HG03439 (cell line): ENCODE measurements around the gene PFN3.

Experiments
- ATAC-seq: cut with Tn5 transposase; IDR thresholded peaks from one replicate; pipeline ENCODE4 v1.9.1; 2021; ENCODE audit warnings: mild to moderate bottlenecking, moderate library complexity; ENCODE audit not compliant: unreplicated experiment

Gene PFN3

GRCh38 chr5:177399997-177400868 lies at the start of gene PFN3:
Gene PFN3, minus strand, starts transcription at chr5:177400661. Its CDS starts 85 bp downstream, at chr5:177400576.
- ATAC-seq: no peak

GRCh38 chr5:177449140-177450061 lies 48.9 kb upstream of the PFN3 start:
- ATAC-seq: no peak

GRCh38 chr5:177448244-177448950 lies 47.9 kb upstream of the PFN3 start:
- no peak for ATAC-seq

- no peak for ATAC-seq
These were observed 47.3 kb upstream of the PFN3 start for GRCh38 chr5:177447611-177448243.

GRCh38 chr5:177447066-177447610 lies 46.7 kb upstream of the PFN3 start:
- peak; percentile 33 for ATAC-seq

- peak; percentile 37 for ATAC-seq
These were observed 46.0 kb upstream of the PFN3 start, which contains the start of gene PRR7 for GRCh38 chr5:177446200-177447065. Gene PRR7, plus strand, starts transcription at chr5:177446814. Its CDS starts 8,254 bp downstream, at chr5:177455068.

- no peak for ATAC-seq
These were observed 45.4 kb upstream of the PFN3 start for GRCh38 chr5:177445917-177446199.

GRCh38 chr5:177445052-177445916 lies 44.8 kb upstream of the PFN3 start:
- ATAC-seq: no peak

GRCh38 chr5:177444106-177445051 lies 43.9 kb upstream of the PFN3 start:
- no peak for ATAC-seq

GRCh38 chr5:177443144-177443983 lies 42.9 kb upstream of the PFN3 start:
- no peak for ATAC-seq

- ATAC-seq: no peak
These were observed 41.8 kb upstream of the PFN3 start for GRCh38 chr5:177442066-177442826.

- no peak for ATAC-seq
These were observed 40.7 kb upstream of the PFN3 start for GRCh38 chr5:177440990-177441780.

- ATAC-seq: no peak
These were observed 39.9 kb upstream of the PFN3 start for GRCh38 chr5:177440211-177440989.

GRCh38 chr5:177439518-177440053 lies 39.1 kb upstream of the PFN3 start:
- no peak for ATAC-seq
